ENCODE measurements around the gene ZNF775.
"Not testable (repeated sequence)": the region's sequence is repeated elsewhere in the genome, so short reads cannot be mapped to it uniquely, and the experiment has no call there.

Gene ZNF775

GRCh38 chr7:150384406-150385301 lies 5.5 kb downstream of the ZNF775 start:
- no peak for DNase-seq (ENCODE audit: extremely low read depth, low read depth)
- no peak for TF ChIP-seq CTCF (IDR thresholded peaks at IDR 0.05; ENCODE audit: low read depth, low read length, missing control alignments)
- no peak overlapping the region for H3K4me3 ChIP-seq (replicated peaks; ENCODE audit: low read depth, low read length)

- no peak for DNase-seq (ENCODE audit: extremely low read depth, low read depth)
- no peak for TF ChIP-seq CTCF (IDR thresholded peaks at IDR 0.05; ENCODE audit: low read depth, low read length, missing control alignments)
- H3K4me3 ChIP-seq (replicated peaks; ENCODE audit: low read depth, low read length): no peak overlapping the region
These were observed 6.2 kb downstream of the ZNF775 start for GRCh38 chr7:150385302-150385723.

GRCh38 chr7:150385884-150386283 lies 6.8 kb downstream of the ZNF775 start:
- H3K4me3 ChIP-seq (replicated peaks; ENCODE audit: low read depth, low read length); DNase-seq (ENCODE audit: extremely low read depth, low read depth): not testable (repeated sequence)

- no peak overlapping the region for H3K4me3 ChIP-seq (replicated peaks; ENCODE audit: low read depth, low read length)
- no peak for DNase-seq (ENCODE audit: extremely low read depth, low read depth)
- no peak for TF ChIP-seq CTCF (IDR thresholded peaks at IDR 0.05; ENCODE audit: low read depth, low read length, missing control alignments)
These were observed 9.2 kb downstream of the ZNF775 start for GRCh38 chr7:150388306-150388705.

GRCh38 chr7:150388709-150389531 lies 9.8 kb downstream of the ZNF775 start:
- no peak for DNase-seq (ENCODE audit: extremely low read depth, low read depth)
- peak; percentile 62 for TF ChIP-seq CTCF (IDR thresholded peaks at IDR 0.05; ENCODE audit: low read depth, low read length, missing control alignments)
- no peak overlapping the region for H3K4me3 ChIP-seq (replicated peaks; ENCODE audit: low read depth, low read length)

GRCh38 chr7:150389532-150389816 lies 10.3 kb downstream of the ZNF775 start:
- no peak for DNase-seq (ENCODE audit: extremely low read depth, low read depth)
- no peak for TF ChIP-seq CTCF (IDR thresholded peaks at IDR 0.05; ENCODE audit: low read depth, low read length, missing control alignments)
- no peak overlapping the region for H3K4me3 ChIP-seq (replicated peaks; ENCODE audit: low read depth, low read length)

GRCh38 chr7:150390205-150390604 lies 11.1 kb downstream of the ZNF775 start:
- TF ChIP-seq CTCF (IDR thresholded peaks at IDR 0.05; ENCODE audit: low read depth, low read length, missing control alignments): no peak
- no peak for DNase-seq (ENCODE audit: extremely low read depth, low read depth)
- no peak overlapping the region for H3K4me3 ChIP-seq (replicated peaks; ENCODE audit: low read depth, low read length)
